ENCODE measurements around the gene CST8.

Gene CST8

GRCh38 chr20:23448167-23448566, 42.8 kb upstream of the CST8 start:
- no peaks in the 10 kb centered on the region for H3K9me2 ChIP-seq (replicated peaks; ENCODE audit: low read depth, low read length)
- no peaks in the 10 kb centered on the region for H3K27me3 ChIP-seq (ENCODE audit: insufficient read depth, low read length, poor library complexity, severe bottlenecking)
- H3K9ac ChIP-seq (ENCODE audit: low read depth, low read length, poor library complexity, severe bottlenecking): no peak overlapping the region
- no peak overlapping the region for H3K4me3 ChIP-seq (ENCODE audit: low read length, poor library complexity, severe bottlenecking)
- peaks cover 4% of the 10 kb centered on the region for H3K4me1 ChIP-seq (ENCODE audit: insufficient read depth, low read length, poor library complexity, severe bottlenecking)
- no peak overlapping the region for H3K4me2 ChIP-seq (ENCODE audit: low read depth, low read length, poor library complexity, severe bottlenecking)
- no peaks in the 10 kb centered on the region for H3K9me3 ChIP-seq (ENCODE audit: insufficient read depth, low read depth, low read length)
- TF ChIP-seq, protein P1, sequence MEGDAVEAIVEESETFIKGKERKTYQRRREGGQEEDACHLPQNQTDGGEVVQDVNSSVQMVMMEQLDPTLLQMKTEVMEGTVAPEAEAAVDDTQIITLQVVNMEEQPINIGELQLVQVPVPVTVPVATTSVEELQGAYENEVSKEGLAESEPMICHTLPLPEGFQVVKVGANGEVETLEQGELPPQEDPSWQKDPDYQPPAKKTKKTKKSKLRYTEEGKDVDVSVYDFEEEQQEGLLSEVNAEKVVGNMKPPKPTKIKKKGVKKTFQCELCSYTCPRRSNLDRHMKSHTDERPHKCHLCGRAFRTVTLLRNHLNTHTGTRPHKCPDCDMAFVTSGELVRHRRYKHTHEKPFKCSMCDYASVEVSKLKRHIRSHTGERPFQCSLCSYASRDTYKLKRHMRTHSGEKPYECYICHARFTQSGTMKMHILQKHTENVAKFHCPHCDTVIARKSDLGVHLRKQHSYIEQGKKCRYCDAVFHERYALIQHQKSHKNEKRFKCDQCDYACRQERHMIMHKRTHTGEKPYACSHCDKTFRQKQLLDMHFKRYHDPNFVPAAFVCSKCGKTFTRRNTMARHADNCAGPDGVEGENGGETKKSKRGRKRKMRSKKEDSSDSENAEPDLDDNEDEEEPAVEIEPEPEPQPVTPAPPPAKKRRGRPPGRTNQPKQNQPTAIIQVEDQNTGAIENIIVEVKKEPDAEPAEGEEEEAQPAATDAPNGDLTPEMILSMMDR (conservative IDR thresholded peaks at IDR 0.05; ENCODE audit: low read length): no peak
- no peak for TF ChIP-seq EZH2phosphoT487 (IDR thresholded peaks at IDR 0.05; ENCODE audit: borderline replicate concordance)
- no peaks in the 10 kb centered on the region for H4K20me1 ChIP-seq (ENCODE audit: insufficient read depth, low read length, poor library complexity, severe bottlenecking)
- H3K36me3 ChIP-seq (ENCODE audit: insufficient read depth, low read length): no peaks in the 10 kb centered on the region
- no peak overlapping the region for H2AFZ ChIP-seq (ENCODE audit: low read length)
- no peaks in the 10 kb centered on the region for H3K79me2 ChIP-seq (ENCODE audit: insufficient read depth, low read length)
- no peaks in the 10 kb centered on the region for H3F3A ChIP-seq (ENCODE audit: low read depth)

DNA sequence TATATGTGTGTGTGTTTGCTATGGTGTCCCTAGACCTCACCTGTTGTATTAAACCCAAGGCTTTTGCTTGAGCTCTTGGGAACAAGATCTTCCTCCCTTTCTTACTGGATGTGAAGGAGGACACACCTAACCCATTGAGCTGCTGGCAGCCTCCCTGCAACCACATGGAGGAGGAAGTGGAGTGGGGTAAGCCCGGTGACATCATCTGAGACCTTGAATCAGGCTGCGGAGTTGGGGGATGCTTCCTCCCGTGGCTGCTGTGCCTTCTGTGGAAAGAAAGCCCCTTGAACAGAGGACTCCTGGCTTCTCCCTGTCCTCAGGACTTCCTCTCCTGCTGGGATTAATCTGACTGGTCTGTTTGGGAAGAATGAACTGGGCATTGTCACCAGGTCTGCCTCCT, 41.5 kb upstream of the CST8 start:
- Histone ChIP-seq H3K9ac (ENCODE audit: low read depth, low read length, poor library complexity, severe bottlenecking) (no peak overlapping the region), H3K27me3 (ENCODE audit: insufficient read depth, low read length, poor library complexity, severe bottlenecking) (no peaks in the 10 kb centered on the region), H3K79me2 (ENCODE audit: insufficient read depth, low read length) (no peaks in the 10 kb centered on the region), H3K4me1 (ENCODE audit: insufficient read depth, low read length, poor library complexity, severe bottlenecking) (peaks cover 4% of the 10 kb centered on the region), H3K36me3 (ENCODE audit: insufficient read depth, low read length) (no peaks in the 10 kb centered on the region), H3K4me2 (ENCODE audit: low read depth, low read length, poor library complexity, severe bottlenecking) (no peak overlapping the region), H3F3A (ENCODE audit: low read depth) (no peaks in the 10 kb centered on the region), H3K4me3 (ENCODE audit: low read length, poor library complexity, severe bottlenecking) (no peak overlapping the region), H4K20me1 (ENCODE audit: insufficient read depth, low read length, poor library complexity, severe bottlenecking) (no peaks in the 10 kb centered on the region), H3K9me3 (ENCODE audit: insufficient read depth, low read depth, low read length) (no peaks in the 10 kb centered on the region), H3K9me2 (replicated peaks; ENCODE audit: low read depth, low read length) (no peaks in the 10 kb centered on the region), H2AFZ (ENCODE audit: low read length) (peak overlapping the region; percentile 8; the same call in 1 of the 2 replicates)
- TF ChIP-seq, protein P1 (conservative IDR thresholded peaks at IDR 0.05; ENCODE audit: low read length): no peak
- TF ChIP-seq EZH2phosphoT487 (IDR thresholded peaks at IDR 0.05; ENCODE audit: borderline replicate concordance): no peak

- H3K9me2 ChIP-seq (replicated peaks; ENCODE audit: low read depth, low read length): no peaks in the 10 kb centered on the region
- no peaks in the 10 kb centered on the region for H3K36me3 ChIP-seq (ENCODE audit: insufficient read depth, low read length)
- no peak overlapping the region for H2AFZ ChIP-seq (ENCODE audit: low read length)
- no peaks in the 10 kb centered on the region for H3K79me2 ChIP-seq (ENCODE audit: insufficient read depth, low read length)
- no peak overlapping the region for H3K4me2 ChIP-seq (ENCODE audit: low read depth, low read length, poor library complexity, severe bottlenecking)
- H4K20me1 ChIP-seq (ENCODE audit: insufficient read depth, low read length, poor library complexity, severe bottlenecking): no peaks in the 10 kb centered on the region
- H3K9ac ChIP-seq (ENCODE audit: low read depth, low read length, poor library complexity, severe bottlenecking): no peak overlapping the region
- H3K4me1 ChIP-seq (ENCODE audit: insufficient read depth, low read length, poor library complexity, severe bottlenecking): peaks cover 10% of the 10 kb centered on the region
- no peak overlapping the region for H3K4me3 ChIP-seq (ENCODE audit: low read length, poor library complexity, severe bottlenecking)
- TF ChIP-seq, protein P1 (conservative IDR thresholded peaks at IDR 0.05; ENCODE audit: low read length): no peak
- TF ChIP-seq EZH2phosphoT487 (IDR thresholded peaks at IDR 0.05; ENCODE audit: borderline replicate concordance): no peak
- no peaks in the 10 kb centered on the region for H3K27me3 ChIP-seq (ENCODE audit: insufficient read depth, low read length, poor library complexity, severe bottlenecking)
- no peaks in the 10 kb centered on the region for H3F3A ChIP-seq (ENCODE audit: low read depth)
- no peaks in the 10 kb centered on the region for H3K9me3 ChIP-seq (ENCODE audit: insufficient read depth, low read depth, low read length)
Measured at GRCh38 chr20:23450877-23451276, 40.0 kb upstream of the CST8 start.

Measured in Loucy (cell line).